Small intestine (tissue), 7 donors: ENCODE data around the gene LRRC32. TPM values are rescaled to one million over a fixed set of nuclear protein-coding genes. Genes with fewer than 3 reads are reported as not detected.

ENCODE experiments used
- DNase-seq, 2 donors: peaks; one replicate each; pipeline versions ENCODE4 v3.0.0 to v3.0.0-alpha.2; 2013
- FAIRE-seq: peaks from 2 replicates; lab custom pipeline; 2012; peaks lifted over from hg19 to GRCh38; lab: Jason Lieb, UNC
- H3K27ac ChIP-seq, 3 donors: one replicate each; pipeline ENCODE4 v1.5.1; 2013; ENCODE audit warnings: low read length in 2 of 3, mild to moderate bottlenecking in 2 of 3, control low read depth in 1 of 3, inconsistent platforms in 1 of 3, low read depth in 1 of 3, moderate library complexity in 1 of 3
- H3K27me3 ChIP-seq, 3 donors: one replicate each; pipeline ENCODE4 v1.6.1; 2013; ENCODE audit warnings: low read length in 3 of 3, inconsistent platforms in 1 of 3; ENCODE audit not compliant: control insufficient read depth in 3 of 3, insufficient read depth in 3 of 3
- H3K36me3 ChIP-seq, 3 donors: one replicate each; pipeline ENCODE4 v1.6.1; 2013; ENCODE audit warnings: low read length in 3 of 3, inconsistent platforms in 1 of 3, low read depth in 1 of 3, mild to moderate bottlenecking in 1 of 3, moderate library complexity in 1 of 3; ENCODE audit not compliant: control insufficient read depth in 3 of 3, insufficient read depth in 2 of 3
- H3K4me1 ChIP-seq, 3 donors: one replicate each; pipeline ENCODE4 v1.6.1; 2013; ENCODE audit warnings: low read length in 2 of 3, inconsistent platforms in 1 of 3, low read depth in 1 of 3, mild to moderate bottlenecking in 1 of 3, moderate library complexity in 1 of 3; ENCODE audit not compliant: control insufficient read depth in 3 of 3, insufficient read depth in 2 of 3
- H3K4me3 ChIP-seq, 3 donors: one replicate each; pipeline ENCODE4 v1.5.1; 2013; ENCODE audit warnings: low read length in 3 of 3, control low read depth in 1 of 3, inconsistent platforms in 1 of 3, low read depth in 1 of 3, mild to moderate bottlenecking in 1 of 3, moderate library complexity in 1 of 3
- H3K9me3 ChIP-seq, 2 donors: one replicate each; pipeline ENCODE4 v1.6.1; 2013; ENCODE audit warnings: low read depth in 1 of 2, low read length in 1 of 2; ENCODE audit not compliant: control insufficient read depth in 2 of 2, insufficient read depth in 1 of 2
- WGBS, 3 donors: extraction: QIAGEN DNeasy Blood & Tissue Kit; methylation state at CpG; one replicate each; pipeline ENCODE4 v1.1.7; 2013; 5-methylcytosine and 5-hydroxymethylcytosine counted together
- polyA plus RNA-seq, 4 donors: library from polyadenylated mRNA; stranded (reverse) in 3 of 4; unstranded in 1 of 4; fragments of 200-250 nt in 3 of 4; fragments of 120-200 nt in 1 of 4; gene quantifications; one replicate each; pipeline versions ENCODE4 v1.2.1 to v1.2.3, GENCODE V29; 2013
- donor health status: healthy with polysubstance abuse.
- donor health status: control.
- donor health status: control.
- donor health status: Bipolar disorder and iron deficiency.
- donor health status: healthy.

Gene LRRC32
- polyA plus RNA-seq, 4 donors, result 2.2 to 44.7 (median 7.3) TPM

GRCh38 chr11:76713499-76713898 lies 43.0 kb upstream of the LRRC32 start:
- no peak for FAIRE-seq
- WGBS, 3 donors, result 74 to 81% (median 81%) methylated on average over 2 of the region's 2 CpGs

DNA sequence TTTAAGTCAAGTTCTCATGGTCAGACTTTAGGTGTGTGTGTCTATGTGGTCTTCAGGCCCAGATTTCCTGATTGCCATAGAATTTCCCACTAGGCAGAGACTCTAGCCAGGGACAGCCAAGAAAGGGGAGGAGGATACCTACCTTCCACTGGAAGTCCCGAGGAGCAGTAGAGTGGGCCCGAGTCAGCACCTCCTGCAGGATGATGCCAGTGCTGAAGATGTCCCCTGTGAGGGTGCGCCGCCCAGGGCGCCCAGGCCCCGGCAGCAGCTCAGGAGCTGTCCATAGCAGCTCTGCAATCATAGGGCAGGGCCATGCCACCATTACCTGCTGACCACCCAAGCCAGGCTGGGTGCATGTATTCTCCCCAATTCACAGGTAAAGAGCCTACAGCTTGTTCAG lies 41.6 kb upstream of the LRRC32 start:
- no peaks in the 10 kb centered on the region for H3K9me3 ChIP-seq
- 90 to 96% (median 94%) methylated on average over 6 of the region's 6 CpGs for WGBS, 3 donors
- DNase-seq, result no peak

More at GRCh38 chr11:76713499-76713898, 43.0 kb upstream of the LRRC32 start:
- Histone ChIP-seq H3K4me3 (no peak overlapping the region), H3K36me3 (no peaks in the 10 kb centered on the region), H3K9me3 (no peaks in the 10 kb centered on the region), H3K27ac (no peak overlapping the region), H3K4me1 (no peaks in the 10 kb centered on the region), H3K27me3 (no peaks in the 10 kb centered on the region)
- no peak for DNase-seq

GRCh38 chr11:76709756-76710155 lies 39.2 kb upstream of the LRRC32 start:
- DNase-seq, result no peak
- H3K4me1 ChIP-seq, result no peaks in the 10 kb centered on the region
- no peak overlapping the region for H3K4me3 ChIP-seq
- no peaks in the 10 kb centered on the region for H3K27me3 ChIP-seq
- H3K9me3 ChIP-seq, result peaks cover 0 to 4% of the 10 kb centered on the region in 2 donors
- no peaks in the 10 kb centered on the region for H3K36me3 ChIP-seq
- FAIRE-seq, result no peak
- no peak overlapping the region for H3K27ac ChIP-seq
- WGBS, 3 donors, result 64 to 83% (median 83%) methylated on average over 4 of the region's 4 CpGs

More for the DNA sequence above, 41.6 kb upstream of the LRRC32 start:
- Histone ChIP-seq H3K36me3 (no peaks in the 10 kb centered on the region), H3K4me1 (no peaks in the 10 kb centered on the region), H3K4me3 (no peak overlapping the region), H3K27ac (no peak overlapping the region), H3K27me3 (no peaks in the 10 kb centered on the region)
- no peak for FAIRE-seq

GRCh38 chr11:76708972-76709660 lies 38.6 kb upstream of the LRRC32 start:
- H3K4me1 ChIP-seq, result no peaks in the 10 kb centered on the region
- FAIRE-seq, result no peak
- peaks cover 0 to 4% of the 10 kb centered on the region in 2 donors for H3K9me3 ChIP-seq
- DNase-seq, result no peak
- 83 to 90% (median 87%) methylated on average over 8 of the region's 8 CpGs for WGBS, 3 donors
- H3K4me3 ChIP-seq, result no peak overlapping the region
- no peak overlapping the region for H3K27ac ChIP-seq
- no peaks in the 10 kb centered on the region for H3K36me3 ChIP-seq
- no peaks in the 10 kb centered on the region for H3K27me3 ChIP-seq

DNA sequence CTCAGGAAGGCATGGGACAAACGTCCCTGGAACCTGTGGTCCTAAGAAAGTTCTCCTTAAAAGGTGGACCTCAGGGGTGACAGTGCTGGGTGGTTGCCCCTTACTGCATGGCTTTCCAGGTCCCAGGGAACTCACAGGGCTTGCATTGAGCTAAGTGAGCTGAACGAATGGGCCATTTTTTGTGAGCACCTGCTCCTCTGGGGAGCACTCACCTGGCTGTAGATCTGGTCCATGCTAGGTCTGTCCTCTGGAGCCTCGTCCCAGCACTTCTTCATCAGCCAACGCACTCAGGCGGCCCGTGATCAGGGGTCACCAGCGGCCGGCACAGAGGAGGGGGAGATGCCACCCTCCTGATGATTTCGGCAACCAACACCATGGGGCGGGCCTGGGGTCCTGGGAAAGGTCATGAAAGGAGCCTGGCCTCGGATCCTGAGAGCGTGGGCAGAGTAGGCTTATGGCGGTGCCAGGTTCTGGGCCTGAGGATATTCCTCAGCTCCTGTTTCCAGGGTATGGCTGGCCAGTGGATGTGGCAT lies 36.8 kb upstream of the LRRC32 start:
- no peaks in the 10 kb centered on the region for H3K27me3 ChIP-seq
- FAIRE-seq (no peak), DNase-seq (no peak)
- H3K4me1 ChIP-seq, result no peaks in the 10 kb centered on the region
- peaks cover 0 to 4% of the 10 kb centered on the region in 2 donors for H3K9me3 ChIP-seq
- WGBS, 3 donors, result 83 to 87% (median 86%) methylated on average over 13 of the region's 13 CpGs
- no peaks in the 10 kb centered on the region for H3K36me3 ChIP-seq
- no peak overlapping the region for H3K4me3 ChIP-seq
- no peak overlapping the region for H3K27ac ChIP-seq

DNA sequence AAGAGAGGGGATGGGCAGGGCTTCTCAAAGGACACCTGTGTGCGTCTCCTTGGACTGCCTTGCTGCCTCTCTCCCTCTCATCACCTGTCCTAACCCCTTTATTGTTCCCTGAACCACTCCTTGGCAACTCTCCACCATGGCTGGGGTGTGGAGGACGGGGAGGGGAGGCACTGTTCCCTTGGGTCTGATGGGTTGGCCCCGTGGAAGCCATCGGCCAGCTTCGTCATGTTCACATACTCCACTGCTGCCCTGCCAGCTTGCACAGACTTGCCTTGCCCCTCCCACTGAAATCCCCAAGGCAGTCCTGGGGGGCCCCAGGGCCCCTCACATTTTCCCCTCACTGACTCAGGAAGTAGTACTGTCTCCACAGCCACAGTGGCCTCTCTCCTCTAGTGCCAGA lies 36.1 kb upstream of the LRRC32 start:
- WGBS, 3 donors, result 58 to 79% (median 67%) methylated on average over 4 to 5 of the region's 5 CpGs
- no peak for DNase-seq

GRCh38 chr11:76705826-76706225 lies 35.3 kb upstream of the LRRC32 start:
- FAIRE-seq, result no peak
- H3K27ac ChIP-seq, result no peak overlapping the region
- 90 to 94% (median 93%) methylated on average over 5 of the region's 5 CpGs for WGBS, 3 donors
- H3K9me3 ChIP-seq, result peaks cover 0 to 4% of the 10 kb centered on the region in 2 donors
- DNase-seq, result no peak
- no peak overlapping the region for H3K4me3 ChIP-seq
- H3K4me1 ChIP-seq, result no peaks in the 10 kb centered on the region
- H3K27me3 ChIP-seq, result no peaks in the 10 kb centered on the region
- H3K36me3 ChIP-seq, result no peaks in the 10 kb centered on the region

More for the DNA sequence above, 36.1 kb upstream of the LRRC32 start:
- Histone ChIP-seq H3K4me3 (no peak overlapping the region), H3K27me3 (no peaks in the 10 kb centered on the region), H3K4me1 (no peaks in the 10 kb centered on the region), H3K27ac (no peak overlapping the region), H3K36me3 (no peaks in the 10 kb centered on the region), H3K9me3 (peaks cover 0 to 4% of the 10 kb centered on the region in 2 donors)
- no peak for FAIRE-seq

DNA sequence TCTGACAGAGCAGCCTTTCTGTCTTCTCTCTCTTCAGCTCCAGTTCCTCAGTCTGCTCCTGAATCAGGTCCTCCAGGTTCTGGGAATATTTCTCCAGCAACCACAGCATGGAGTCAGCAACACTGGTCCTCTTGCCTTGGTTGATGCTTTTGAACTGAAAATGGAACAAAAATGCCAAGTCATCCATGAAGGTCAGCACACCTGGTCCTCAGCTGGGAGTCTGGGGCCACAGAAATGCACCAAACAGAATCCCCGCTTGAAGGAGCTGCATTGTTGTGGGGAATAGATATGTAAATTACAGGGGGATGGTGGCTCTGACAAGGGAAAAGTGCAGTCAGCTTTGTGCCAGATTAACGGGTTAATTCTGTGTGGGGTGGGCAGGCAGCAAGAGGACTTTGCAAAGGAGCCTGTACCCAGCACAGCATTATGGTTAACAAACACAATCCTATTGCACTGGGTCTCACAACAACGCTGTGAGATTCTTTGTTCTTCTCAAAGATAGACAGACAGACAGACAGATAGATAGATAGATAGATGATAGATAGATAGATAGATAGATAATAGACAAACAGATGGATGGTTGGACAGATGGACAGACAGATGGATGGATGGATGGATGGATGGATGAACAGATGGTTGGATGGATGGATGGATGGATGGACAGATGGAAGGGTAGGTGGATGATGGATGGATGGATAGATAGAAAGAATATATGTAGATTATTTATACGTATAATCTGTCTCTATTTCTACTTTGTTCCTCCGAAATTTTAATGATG lies 33.8 kb upstream of the LRRC32 start:
- no peak overlapping the region for H3K4me3 ChIP-seq
- no peak overlapping the region for H3K27ac ChIP-seq
- FAIRE-seq, result no peak

More for the DNA sequence above, 33.8 kb upstream of the LRRC32 start:
- DNase-seq, result no peak
- no peaks in the 10 kb centered on the region for H3K36me3 ChIP-seq
- no peaks in the 10 kb centered on the region for H3K27me3 ChIP-seq
- WGBS, 3 donors, result 66 to 72% (median 69%) methylated on average over 5 of the region's 5 CpGs
- no peaks in the 10 kb centered on the region for H3K4me1 ChIP-seq
- peaks cover 0 to 4% of the 10 kb centered on the region in 2 donors for H3K9me3 ChIP-seq
